Measurements from ENCODE around the gene LCE6A.
A peak's percentile ranks its signal among the peaks of the same experiment; 100 is the strongest.

LCE6A gene

GRCh38 chr1:152859696-152860095 is 17.0 kb downstream of the LCE6A start, which contains the start of gene LCE7A:
TSS of gene LCE7A (plus strand) at chr1:152859996. CDS start at chr1:152860698, 702 bp downstream.
- TF ChIP-seq, protein P1, sequence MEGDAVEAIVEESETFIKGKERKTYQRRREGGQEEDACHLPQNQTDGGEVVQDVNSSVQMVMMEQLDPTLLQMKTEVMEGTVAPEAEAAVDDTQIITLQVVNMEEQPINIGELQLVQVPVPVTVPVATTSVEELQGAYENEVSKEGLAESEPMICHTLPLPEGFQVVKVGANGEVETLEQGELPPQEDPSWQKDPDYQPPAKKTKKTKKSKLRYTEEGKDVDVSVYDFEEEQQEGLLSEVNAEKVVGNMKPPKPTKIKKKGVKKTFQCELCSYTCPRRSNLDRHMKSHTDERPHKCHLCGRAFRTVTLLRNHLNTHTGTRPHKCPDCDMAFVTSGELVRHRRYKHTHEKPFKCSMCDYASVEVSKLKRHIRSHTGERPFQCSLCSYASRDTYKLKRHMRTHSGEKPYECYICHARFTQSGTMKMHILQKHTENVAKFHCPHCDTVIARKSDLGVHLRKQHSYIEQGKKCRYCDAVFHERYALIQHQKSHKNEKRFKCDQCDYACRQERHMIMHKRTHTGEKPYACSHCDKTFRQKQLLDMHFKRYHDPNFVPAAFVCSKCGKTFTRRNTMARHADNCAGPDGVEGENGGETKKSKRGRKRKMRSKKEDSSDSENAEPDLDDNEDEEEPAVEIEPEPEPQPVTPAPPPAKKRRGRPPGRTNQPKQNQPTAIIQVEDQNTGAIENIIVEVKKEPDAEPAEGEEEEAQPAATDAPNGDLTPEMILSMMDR (IDR thresholded peaks at IDR 0.05; ENCODE audit: low read depth, low read length) = no peak
- no peak within 1 kb of the TSS for H3K4me3 ChIP-seq (ENCODE audit: low read depth, low read length)

- H3K4me3 ChIP-seq (ENCODE audit: low read depth, low read length) = no peak overlapping the region
- TF ChIP-seq, protein P1 (IDR thresholded peaks at IDR 0.05; ENCODE audit: low read depth, low read length) = no peak
These were observed 17.5 kb downstream of the LCE6A start for GRCh38 chr1:152860129-152860528.

DNA sequence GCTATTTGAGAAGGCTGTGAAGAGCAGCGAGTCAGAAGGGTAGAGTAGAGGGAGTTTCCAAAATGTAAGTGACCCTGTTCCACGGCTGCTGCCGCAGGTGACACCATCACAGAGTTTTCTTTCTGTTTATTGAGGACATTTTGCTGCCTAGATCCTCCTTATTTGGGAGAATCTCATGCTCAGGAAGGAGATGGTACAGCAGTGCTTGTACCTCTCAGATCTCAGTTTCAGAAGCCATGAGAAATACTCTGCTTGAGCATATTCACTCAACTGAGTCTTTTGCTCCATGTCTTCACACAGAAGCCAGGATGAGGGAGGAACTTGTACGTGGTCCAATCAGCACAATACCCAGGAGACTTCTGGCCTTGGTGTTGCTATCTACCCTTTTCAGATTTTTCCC is 18.7 kb downstream of the LCE6A start:
- H3K4me3 ChIP-seq (ENCODE audit: low read depth, low read length) = no peak overlapping the region
- TF ChIP-seq, protein P1 (IDR thresholded peaks at IDR 0.05; ENCODE audit: low read depth, low read length) = no peak

GRCh38 chr1:152864443-152864842 is 21.8 kb downstream of the LCE6A start:
- no peak overlapping the region for H3K4me3 ChIP-seq (ENCODE audit: low read depth, low read length)
- TF ChIP-seq, protein P1 (IDR thresholded peaks at IDR 0.05; ENCODE audit: low read depth, low read length) = no peak

DNA sequence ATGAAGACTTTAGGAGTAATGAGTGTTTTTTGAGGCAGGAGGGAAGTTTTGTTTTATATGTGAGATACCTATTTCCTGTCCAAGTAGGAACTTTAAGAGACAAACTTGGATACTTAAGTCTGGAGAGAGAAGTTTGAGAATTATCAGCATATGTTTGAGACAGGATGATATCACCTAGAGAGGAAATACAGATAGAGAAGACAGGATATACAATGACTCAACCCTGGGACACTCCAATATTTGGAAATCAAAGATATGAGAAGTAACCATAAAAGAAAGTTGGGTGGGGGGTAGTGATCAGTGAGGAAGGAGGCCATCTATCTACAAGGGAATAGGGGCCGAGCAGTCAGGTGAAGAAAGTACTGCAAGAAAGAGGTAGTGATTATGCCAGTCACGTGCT is 23.7 kb downstream of the LCE6A start:
- no peak overlapping the region for H3K4me3 ChIP-seq (ENCODE audit: low read depth, low read length)
- TF ChIP-seq, protein P1 (IDR thresholded peaks at IDR 0.05; ENCODE audit: low read depth, low read length) = no peak

- H3K4me3 ChIP-seq (ENCODE audit: low read depth, low read length) = no peak overlapping the region
- TF ChIP-seq, protein P1 (IDR thresholded peaks at IDR 0.05; ENCODE audit: low read depth, low read length) = peak; percentile 68
These were observed 27.3 kb downstream of the LCE6A start for GRCh38 chr1:152869808-152870419.

DNA sequence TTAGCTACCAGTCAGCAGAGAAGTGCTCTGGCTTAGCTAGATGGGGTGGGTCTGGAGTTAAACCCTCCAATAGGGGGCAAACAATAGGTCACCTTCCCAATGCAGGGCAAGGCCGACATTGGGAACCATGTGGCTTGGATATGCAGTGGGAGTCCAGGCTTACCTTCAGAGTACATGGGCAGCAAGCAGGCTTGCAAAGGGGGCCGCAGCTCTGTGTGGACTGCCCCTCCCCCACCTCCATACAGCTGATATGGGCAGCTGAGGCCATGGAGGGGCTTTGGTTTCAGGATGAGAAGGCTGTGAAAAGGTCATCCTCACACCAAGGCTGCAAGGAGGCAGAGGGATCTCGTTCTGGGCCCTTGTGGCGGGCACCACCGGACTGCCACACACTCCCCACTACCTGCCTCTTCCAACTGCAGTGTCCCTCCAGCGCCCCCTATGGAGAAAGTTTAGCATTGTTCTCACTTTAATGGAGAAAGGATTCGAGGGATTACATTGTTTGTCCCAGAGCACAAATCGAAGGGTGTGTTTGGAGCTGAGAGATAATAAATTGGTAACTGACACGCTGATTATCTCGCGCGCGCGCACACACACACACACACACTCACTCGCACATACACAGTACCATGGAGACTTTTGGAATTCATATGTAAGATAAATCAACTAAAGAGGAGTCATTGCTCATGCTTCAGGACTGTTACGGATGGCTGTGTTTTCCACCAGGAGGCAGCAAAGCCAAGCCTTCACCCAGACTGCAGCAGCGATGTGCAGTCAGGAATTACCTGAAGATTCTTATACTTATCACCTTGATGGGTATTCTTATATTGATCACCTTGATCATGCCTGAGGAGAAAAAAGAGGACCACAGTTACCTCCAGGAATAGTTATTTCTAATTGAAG is 28.4 kb downstream of the LCE6A start:
- H3K4me3 ChIP-seq (ENCODE audit: low read depth, low read length) = no peak overlapping the region
- TF ChIP-seq, protein P1 (IDR thresholded peaks at IDR 0.05; ENCODE audit: low read depth, low read length) = no peak

Data from WI38 (cell line).